Uterine smooth muscle cell (primary cell): ENCODE results near the gene DBN1. TPM values are rescaled to one million over a fixed set of nuclear protein-coding genes. Genes with fewer than 3 reads are reported as not detected.

ENCODE experiments used
- total RNA-seq: library from RNA; depleted of rRNA; stranded (reverse); fragments of >200 nt; gene quantifications from 2 replicates; pipeline ENCODE4 v1.2.3, GENCODE V29; 2014

The DBN1 gene
- total RNA-seq = 153 and 171 TPM in 2 replicates

DNA sequence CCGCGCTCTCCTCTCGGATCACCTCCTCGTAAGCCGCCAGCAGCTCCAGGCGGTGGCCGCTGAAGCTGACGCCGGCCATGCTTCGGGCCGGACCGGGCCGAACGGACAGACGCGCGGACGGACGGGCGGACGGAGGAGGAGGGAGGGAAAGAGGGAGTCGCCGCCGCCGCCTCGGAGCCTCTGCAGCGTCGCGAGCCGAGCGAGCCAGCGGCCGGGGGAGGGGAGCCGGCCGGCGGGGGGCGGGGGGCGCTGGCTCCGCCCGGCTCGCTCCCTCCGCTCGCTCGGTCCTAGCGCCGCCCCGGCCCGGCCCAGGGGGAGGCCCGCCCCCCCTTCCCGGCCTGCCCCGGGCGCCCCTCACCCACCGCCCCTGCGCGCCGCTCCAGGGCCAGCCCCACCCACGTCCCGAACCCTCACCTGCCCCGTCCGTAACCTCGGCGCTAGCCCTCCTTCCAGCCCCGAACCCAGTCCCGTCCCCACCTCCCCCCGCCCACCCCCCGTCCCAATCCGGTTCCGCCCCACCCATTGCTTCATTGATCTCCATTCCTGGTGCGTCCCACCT, at the start of gene DBN1:
DBN1 (minus strand) TSS at position 192 of the 559 bp plus-strand sequence; CDS start at position 79, 113 bp downstream.

GRCh38 chr5:177516601-177517568, 43.5 kb upstream of the DBN1 start, which contains the start of gene DDX41:
Gene DDX41 (minus strand): TSS chr5:177516961. CDS start chr5:177516945, 16 bp downstream.

GRCh38 chr5:177509381-177509951, 36.0 kb upstream of the DBN1 start, which contains the start of gene DOK3:
Gene DOK3 (minus strand): TSS chr5:177509826. CDS start chr5:177509540, 286 bp downstream.

GRCh38 chr5:177497292-177498012, 24.0 kb upstream of the DBN1 start, which contains the start of gene PDLIM7:
Gene PDLIM7 (minus strand): TSS chr5:177497604. CDS start chr5:177496512, 1,092 bp downstream.

DNA sequence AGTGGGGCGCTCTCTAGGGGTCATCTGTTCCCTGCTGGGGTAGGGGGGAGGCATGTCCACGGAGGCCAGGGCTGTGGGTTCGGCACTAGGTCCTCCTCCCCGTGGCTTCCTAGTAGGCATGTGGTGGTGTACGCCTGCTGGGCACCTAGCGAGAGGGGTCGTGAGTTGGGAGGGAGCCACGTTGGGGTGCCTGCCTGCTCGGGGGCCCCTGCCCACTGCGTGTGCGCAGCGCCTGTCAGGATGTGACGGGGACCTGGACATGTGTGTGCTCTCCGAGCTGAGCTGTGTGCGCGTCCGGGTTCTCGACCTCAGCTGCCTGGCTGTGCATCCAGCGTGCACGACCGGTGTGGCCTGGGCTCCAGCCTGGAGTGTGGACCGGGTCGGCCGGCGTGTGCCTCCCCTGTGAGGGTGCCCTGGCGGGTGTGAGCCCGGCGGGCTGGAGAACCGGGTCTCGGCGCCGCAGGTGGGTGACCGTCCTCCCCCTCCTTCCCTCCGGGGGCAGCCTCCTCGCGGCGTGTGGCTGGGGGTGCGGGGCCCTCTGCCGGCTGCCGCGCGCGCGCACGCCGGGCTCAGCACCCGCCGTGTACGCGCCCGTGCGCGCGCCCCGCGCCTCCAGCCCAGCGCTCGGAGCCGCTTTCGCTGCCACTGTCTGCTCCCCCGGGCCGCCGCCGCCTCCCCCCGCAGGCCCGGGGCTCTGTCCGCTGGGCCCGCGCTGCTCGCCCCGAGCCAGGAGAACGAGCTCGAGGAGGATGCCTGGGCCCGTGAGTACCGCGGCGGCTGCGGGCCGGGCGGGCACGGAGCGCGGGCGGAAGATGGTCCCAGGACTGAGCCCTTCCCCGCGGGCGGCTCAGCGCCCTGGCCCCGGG, 27.0 kb downstream of the DBN1 start, which contains the start of gene PRR7:
PRR7 (plus strand) TSS at position 615 of the 866 bp plus-strand sequence. CDS start 8,254 bp downstream, outside the sequence.

DNA sequence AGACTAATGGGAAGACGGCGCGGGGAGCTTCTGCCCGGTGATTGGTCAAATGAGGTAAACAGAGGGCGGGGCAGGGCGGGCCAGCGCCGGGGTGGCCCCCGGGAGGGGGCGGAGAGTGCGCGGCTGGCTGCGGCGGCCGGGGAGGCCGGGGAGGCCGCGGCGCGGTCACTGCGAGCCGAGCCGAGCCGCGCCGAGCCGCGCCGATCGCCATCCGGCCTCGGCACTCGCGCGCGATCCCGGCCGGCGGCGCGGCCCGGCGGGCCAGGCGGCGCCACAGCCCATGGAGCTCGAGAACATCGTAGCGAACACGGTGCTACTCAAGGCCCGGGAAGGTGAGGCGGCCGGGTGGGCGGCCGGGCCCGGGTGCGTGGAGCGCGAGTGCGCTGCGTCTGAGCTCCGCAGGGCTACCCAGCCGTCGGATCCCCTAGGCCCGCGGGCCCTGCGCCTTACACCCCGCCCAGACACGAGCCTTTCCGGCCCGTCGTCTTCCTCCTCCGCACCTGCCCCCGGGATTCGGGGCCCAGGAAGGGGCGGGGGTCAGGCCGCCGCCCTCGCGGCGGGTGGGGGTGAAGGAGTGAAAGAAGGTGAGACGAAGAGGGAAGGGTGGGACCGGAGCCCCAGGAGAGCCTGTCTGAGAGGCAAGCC, 46.7 kb downstream of the DBN1 start, which contains the start of gene GRK6:
GRK6 (plus strand) TSS at position 111 of the 645 bp plus-strand sequence; CDS start at position 281, 170 bp downstream.

DNA sequence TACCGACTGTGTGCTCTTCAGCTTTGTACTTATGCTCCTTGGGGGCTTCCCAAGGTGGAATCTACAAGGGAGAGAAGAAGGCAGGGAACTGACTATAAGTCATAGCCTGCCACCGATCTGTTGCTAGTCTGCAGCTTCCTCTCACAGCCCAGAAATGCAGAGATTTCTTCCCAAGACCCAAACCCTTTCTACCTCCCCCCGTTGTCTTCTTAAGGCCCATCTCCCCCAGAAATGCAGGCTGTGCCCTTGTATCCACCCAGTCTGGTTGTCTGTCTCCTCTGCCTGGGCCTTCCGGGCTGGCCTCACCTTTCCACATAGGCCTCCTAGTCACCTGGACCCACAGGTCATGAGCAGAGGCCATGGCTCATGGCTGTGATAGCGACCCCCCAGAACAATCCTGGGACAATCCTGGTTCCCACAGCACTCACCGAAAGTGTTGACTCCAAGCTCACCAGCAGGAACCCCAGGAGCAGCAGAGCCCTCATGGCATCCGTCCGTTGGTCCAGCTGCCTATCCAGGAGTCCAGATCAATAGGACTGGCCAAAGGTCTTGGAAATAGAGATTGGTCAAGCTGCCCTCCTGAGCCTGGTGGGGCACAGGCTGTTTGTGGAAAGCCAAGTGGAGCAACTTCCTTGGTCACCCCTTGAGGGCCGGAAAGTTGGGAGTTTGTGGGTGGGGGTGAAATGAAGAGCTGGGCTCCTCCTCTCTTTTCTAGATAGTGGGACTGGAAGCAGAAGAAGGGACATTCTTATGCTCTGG, 64.2 kb downstream of the DBN1 start, which contains the start of gene F12:
F12 (minus strand) TSS at position 522 of the 759 bp plus-strand sequence; CDS start at position 485, 37 bp downstream.

Other genes with a start within 250 kb of the DBN1 start
- gene RAB24, start 169.9 kb downstream of the DBN1 start, total RNA-seq = 21.4 and 36.1 TPM in 2 replicates
- gene PRELID1, start 169.8 kb downstream of the DBN1 start, total RNA-seq = 93.1 and 168 TPM in 2 replicates
- gene MXD3, start 161.7 kb downstream of the DBN1 start, total RNA-seq = 9.7 and 32.6 TPM in 2 replicates
- 332 and 487 TPM in 2 replicates for gene LMAN2, start 122.0 kb downstream of the DBN1 start, total RNA-seq
- gene RGS14, start 115.7 kb downstream of the DBN1 start, total RNA-seq = 4.3 and 7.4 TPM in 2 replicates
- gene SLC34A1, start 89.2 kb downstream of the DBN1 start, total RNA-seq = not detected in 2 replicates
- gene PFN3, start 73.0 kb downstream of the DBN1 start, total RNA-seq = not detected in 2 replicates
- gene F12, start 64.1 kb downstream of the DBN1 start, total RNA-seq = 0.22 and 0.50 TPM in 2 replicates
- gene GRK6, start 47.0 kb downstream of the DBN1 start, total RNA-seq = 24.0 and 42.4 TPM in 2 replicates
- 3.7 and 4.9 TPM in 2 replicates for gene PRR7, start 26.8 kb downstream of the DBN1 start, total RNA-seq
- 109 and 136 TPM in 2 replicates for gene PDLIM7, start 24.0 kb upstream of the DBN1 start, total RNA-seq
- 0.62 and 1.3 TPM in 2 replicates for gene DOK3, start 36.2 kb upstream of the DBN1 start, total RNA-seq
- 89.5 and 108 TPM in 2 replicates for gene DDX41, start 43.3 kb upstream of the DBN1 start, total RNA-seq
- gene FAM193B, start 80.9 kb upstream of the DBN1 start, total RNA-seq = 21.6 and 26.5 TPM in 2 replicates
- 206 and 238 TPM in 2 replicates for gene TMED9, start 118.6 kb upstream of the DBN1 start, total RNA-seq
- 33.9 and 41.0 TPM in 2 replicates for gene B4GALT7, start 126.5 kb upstream of the DBN1 start, total RNA-seq